NCI-H1105 (cell line): ENCODE measurements around the gene ODR4.
"Not testable (repeated sequence)": the region's sequence is repeated elsewhere in the genome, so short reads cannot be mapped to it uniquely, and the experiment has no call there.

Source experiments
- DNase-seq: peaks from one replicate; lab custom pipeline; 2025; lab: John Stamatoyannopoulos, UW

Gene ODR4

DNA sequence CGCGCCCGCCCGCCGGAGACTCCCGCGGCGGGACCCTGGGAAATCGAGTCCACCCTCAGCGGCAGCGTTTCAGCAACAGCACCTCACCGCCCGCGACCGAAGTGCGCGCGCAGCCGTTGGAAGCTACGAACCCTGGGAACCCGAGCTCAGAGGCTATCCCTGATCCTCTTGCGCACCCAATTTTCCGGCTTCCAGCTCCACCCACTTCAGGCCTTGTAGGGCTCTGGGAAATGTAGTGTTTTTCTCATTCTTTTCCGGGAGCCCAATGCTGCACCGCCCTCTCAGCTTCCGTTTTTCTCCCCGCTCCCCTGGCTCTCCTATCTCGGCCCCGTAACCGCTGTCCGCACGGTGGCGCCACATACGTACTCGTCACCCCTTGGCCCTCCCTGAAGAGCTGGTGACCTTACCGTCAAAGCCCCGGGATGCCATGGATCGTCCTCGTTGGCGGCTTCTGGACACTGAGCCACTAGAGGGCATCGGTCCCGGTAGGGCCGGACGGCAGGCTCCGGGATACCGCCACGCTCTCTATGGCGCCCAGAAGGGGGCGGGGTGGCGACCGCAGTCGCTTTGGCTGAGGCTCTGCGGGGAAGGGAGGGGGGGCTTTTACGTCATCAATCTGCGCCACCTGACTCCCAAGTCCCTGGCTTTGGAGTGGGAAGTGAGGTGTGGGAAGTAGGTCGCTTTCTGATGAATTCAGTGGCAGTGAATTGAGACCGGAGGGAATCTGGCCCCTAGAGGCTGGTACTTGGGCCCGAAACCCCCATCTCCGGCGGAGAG, at the start of gene ODR4, which contains the start of gene TPR:
ODR4 (plus strand) TSS at position 687 of the 777 bp plus-strand sequence. CDS start 3,948 bp downstream, outside the sequence.
TPR (minus strand) TSS at position 102 of the 777 bp plus-strand sequence. CDS start 225 bp downstream, outside the sequence.
- peak; percentile 99 for DNase-seq

- DNase-seq, result no peak
Observed at GRCh38 chr1:186326009-186326408, 49.6 kb upstream of the ODR4 start.

DNA sequence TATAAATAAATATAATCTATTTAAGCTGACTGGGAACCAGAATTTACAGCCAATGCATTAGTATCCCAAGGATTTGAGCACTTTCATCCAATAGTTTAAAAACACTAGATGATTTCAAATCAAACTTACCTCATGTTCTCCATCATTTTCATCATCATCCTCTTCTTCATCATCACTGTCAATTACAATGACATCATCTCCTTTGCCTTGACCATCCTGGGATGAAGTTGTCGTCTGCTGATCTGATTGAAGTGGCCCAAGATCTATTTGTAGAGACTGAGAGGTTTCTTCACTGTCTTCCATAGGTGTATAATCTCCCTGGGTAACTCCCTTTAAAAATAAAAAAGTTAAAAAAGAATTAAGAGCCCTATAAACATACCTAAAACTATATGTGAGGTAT, 48.3 kb upstream of the ODR4 start:
- DNase-seq, result no peak

GRCh38 chr1:186330758-186331157, 44.9 kb upstream of the ODR4 start:
- DNase-seq, result no peak

DNA sequence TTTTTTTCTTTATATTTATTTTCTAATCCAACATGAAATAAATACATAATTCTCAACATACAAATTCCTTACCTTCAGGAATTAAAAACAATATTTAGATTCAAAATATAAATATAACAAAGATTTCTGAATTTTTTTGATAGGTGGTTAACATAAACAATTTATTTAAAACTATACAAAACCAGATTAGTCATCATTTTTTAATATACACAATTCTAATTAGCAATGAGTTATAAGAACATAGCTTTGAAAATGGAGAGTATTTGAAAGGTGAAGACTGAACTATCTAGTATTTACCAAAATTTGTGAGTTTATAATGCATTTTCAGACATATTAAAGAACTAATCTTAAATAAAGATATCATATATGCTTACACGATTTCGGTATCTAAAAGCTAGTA, 38.1 kb upstream of the ODR4 start:
- DNase-seq, result no peak

DNA sequence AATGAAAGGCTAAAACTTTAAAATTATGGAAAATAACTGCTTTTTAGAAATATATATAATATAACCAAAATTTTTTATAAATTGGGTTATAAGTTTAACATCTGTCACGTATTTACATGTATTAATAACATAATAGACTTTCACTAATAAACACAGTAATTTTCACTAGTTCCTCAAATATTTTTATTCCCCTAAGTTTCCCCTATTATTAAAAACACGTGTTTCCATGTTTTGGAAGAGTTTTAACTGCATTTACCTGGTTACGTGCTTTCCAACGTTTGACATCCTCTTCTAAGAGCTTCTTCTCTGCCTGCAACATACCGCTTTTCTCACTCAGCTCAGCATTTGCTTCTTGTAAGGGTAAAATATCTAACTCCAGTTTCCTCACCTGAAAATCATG, 34.9 kb upstream of the ODR4 start:
- DNase-seq, result no peak

DNA sequence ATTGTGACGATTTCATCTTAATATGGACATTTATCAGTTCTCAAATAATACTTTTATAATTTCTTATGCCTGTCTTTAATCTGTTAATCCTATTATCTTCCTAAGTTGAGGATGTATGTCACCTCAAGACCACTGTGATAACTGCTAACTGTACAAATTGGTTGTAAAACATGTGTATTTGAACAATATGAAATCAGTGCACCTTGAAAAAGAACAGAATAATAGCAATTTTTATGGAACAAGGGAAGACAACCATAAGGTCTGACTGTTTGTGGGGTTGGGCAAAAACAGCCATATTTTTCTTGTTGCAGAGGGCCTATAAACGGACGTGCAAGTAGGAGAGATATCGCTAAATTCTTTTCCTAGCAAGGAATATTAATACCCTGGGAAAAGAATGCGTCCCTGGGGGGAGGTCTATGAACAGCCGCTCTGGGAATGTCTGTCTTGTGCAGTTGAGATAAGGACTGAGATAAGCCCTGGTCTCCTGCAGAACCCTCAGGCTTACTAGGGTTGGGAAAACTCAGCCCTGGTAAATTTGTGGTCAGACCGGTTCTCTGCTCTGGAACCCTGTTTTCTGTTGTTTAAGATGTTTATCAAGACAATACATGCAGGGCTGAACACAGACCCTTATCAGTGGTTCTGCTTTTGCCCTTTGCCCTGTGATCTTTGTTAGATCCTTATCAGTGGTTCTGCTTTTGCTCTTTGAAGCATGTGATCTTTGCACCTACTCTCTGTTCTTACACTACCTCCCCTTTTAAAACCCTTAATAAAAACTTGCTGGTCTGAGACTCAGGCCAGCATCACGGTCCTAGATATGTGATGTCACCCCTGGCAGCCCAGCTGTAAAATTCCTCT, 27.6 kb upstream of the ODR4 start:
- DNase-seq, result not testable (repeated sequence)

GRCh38 chr1:186374303-186375151, 1.1 kb upstream of the ODR4 start:
- DNase-seq, result peak; percentile 46

DNA sequence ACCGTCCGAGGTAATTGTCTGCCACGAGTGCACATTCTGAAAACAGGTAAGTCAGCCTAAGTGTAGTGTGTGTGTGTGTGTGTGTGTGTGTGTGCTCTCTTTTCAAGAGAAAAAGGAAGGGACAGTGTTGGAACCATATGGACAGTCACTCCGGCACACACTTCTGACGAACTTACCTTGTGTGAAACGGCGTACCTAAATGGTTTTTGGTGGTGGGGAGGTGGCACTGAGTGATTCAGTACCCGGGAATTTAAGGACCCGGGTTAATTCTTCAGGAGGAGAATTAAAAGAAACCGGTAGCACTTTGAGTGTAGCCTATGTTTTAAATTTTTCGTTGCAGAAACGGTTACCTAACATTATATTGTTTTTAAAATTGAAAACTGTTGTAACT, 286 bp downstream of the ODR4 start:
- DNase-seq, result no peak

DNA sequence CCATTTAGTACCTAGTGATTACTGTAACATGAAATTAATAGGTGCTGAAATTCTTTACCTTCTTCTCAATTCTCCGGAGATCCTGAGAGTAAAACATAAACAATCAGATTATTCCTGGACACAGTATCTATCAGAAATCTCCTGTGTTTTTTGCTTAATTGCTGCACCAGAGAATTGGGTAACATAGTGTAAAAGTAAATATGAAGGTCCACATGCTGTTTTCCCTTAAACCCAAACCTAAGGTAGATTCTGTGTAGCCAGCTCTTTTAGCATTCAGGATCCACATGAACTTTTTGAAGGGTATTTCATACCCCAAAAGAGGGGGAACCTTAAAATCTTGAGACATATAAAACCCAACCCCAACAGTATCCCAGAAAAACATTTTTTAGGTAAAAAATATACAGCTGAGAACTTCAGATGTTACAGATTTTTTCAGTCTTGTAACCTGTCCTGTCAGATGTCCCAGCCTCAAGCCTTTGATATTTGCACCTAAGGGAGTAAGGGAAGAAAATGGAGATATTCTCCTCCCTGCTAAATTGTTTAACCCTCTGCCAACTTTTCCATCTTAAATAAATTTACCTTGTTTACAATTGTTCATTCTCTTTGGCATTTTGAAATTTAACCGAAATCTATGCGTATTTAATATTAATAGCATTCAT, 11.2 kb downstream of the ODR4 start:
- no peak for DNase-seq

- no peak for DNase-seq
Observed at GRCh38 chr1:186390925-186391324, 15.3 kb downstream of the ODR4 start.

DNA sequence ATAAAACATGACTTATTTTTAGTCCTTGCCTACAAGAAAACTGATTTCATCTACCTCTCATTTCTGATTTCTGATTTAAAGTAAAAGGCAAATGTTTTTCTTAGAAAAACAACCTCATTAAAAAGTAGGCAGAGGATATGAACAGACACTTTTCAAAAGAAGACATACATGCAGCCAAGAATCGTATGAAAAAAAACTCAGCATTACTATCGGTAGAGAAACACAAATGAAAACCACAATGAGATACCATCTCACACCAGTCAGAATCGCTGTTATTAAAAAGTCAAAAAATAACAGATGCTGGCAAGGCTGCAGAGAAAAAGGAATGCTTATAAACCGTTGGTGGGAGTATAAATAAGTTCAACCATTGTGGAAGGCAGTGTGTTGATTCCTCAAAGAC, 16.2 kb downstream of the ODR4 start:
- no peak for DNase-seq

DNA sequence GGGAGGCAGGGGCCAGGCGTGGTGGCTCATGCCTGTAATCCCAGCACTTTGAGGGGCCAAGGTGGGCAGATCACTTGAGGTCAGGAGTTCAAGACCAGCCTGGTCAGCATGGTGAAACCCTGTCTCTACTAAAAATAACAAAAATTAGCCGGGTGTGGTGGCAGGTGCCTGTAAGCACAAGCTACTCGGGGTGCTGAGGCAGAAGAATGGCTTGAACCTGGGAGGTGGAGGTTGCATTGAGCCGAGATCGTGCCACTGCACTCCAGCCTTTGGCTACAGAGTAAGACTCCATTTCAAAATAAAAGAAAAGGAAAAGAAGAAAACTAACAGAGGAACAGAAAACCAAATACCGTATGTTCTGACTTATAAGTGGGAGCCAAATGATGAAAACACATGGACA, 17.1 kb downstream of the ODR4 start:
- DNase-seq, result not testable (repeated sequence)

DNA sequence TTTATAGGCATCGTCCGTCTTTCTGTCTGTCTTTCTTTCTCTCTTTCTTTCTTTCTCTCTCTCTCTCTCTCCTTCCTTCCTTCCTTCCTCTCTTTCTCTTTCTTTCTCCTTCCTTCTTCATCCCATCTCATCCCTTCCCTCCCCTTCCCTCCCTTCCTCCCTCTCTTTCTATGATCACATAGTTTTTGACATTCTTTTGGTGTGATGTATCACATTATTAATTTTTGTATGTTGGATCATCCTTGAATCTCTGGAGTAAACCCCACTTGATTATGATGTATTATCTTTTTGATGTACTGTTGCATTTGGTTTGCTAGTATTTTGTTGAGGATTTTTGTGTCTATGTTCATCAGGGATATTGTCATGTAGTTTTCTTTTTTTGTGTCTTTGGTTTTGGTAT, 25.8 kb downstream of the ODR4 start:
- not testable (repeated sequence) for DNase-seq

DNA sequence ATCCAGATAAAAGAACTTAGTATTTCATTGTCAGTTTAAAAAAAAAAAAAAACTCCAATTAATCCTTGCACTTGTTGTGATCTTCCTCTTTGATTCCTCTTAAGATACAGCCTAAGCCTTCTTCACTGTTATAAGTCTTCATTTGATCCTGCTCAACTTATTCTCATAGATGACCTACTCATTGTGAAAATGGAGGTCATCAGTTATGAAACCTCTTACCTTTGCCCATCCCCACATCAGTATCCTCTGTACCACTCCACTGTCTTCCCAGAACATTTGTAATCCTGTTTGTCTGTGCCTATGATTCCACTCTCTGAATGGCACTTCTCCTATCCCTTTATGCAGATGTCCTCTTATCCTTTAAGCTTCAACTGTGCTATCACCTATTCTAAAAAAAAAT, 28.0 kb downstream of the ODR4 start:
- DNase-seq, result no peak

- no peak for DNase-seq
Observed at GRCh38 chr1:186404454-186405051, 28.9 kb downstream of the ODR4 start.

DNA sequence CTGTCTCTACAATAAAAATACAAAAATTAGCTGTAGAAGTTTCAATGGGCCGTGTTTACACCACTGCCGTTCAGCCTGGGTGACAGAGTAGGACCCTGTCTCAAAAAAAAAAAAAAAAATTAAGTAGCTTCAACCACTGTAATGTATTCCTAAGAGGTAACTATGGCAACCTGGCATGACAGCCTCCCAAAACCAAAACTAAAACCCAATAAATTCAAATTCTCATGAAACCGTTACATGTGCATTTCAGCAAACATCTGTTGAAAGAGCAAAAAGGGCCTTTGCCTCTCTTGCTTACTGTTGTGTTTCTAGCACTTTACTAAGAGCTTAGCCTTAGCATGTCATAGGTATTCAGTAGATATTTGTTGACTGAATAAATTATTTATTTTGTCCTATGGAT, 33.5 kb downstream of the ODR4 start:
- no peak for DNase-seq

GRCh38 chr1:186413319-186413718, 37.7 kb downstream of the ODR4 start:
- DNase-seq, result no peak

- DNase-seq, result no peak
Observed at GRCh38 chr1:186418503-186418902, 42.9 kb downstream of the ODR4 start.

DNA sequence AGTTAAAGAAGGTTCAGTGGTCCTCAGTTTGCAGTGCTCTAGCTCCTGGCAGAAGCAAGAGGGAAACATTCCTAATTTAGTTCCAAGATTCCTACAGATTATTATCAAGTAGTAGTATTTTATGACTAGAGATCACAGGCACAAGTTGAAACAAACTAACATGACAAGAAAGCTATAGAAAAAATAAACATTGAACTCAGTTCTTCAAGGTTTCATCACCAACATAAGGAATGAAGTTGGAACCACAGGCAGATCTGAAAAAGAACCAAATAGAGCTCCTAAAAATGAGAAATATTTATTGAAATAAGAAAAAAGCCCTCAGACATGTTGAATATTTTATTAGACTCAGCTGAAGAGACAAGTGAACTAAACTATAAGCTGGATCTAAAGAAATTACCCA, 44.7 kb downstream of the ODR4 start:
- no peak for DNase-seq

- DNase-seq, result no peak
Observed at GRCh38 chr1:186420923-186421322, 45.3 kb downstream of the ODR4 start.
